HCT116 (cell line): Measurements from ENCODE around the gene FKBP10. TPM values are rescaled to one million over a fixed set of nuclear protein-coding genes. Genes with fewer than 3 reads are reported as not detected.

ENCODE experiments used
- ATAC-seq: fragments of 200-7000 bp; cut with Tn5 transposase; 2 replicates; pipeline ENCODE4 v1.9.1; 2020; ENCODE audit warnings: mild to moderate bottlenecking, moderate library complexity
- BruUV-seq: library from RNA; stranded (reverse); fragments of 400-500 nt; replicated peaks from 2 replicates; lab custom pipeline; 2021; lab: Mats Ljungman, UMichigan
- CTCF ChIA-PET: fragments of 300-600 bp; sonication (Branson Sonifier 250); formaldehyde crosslinking; loops from one replicate; lab custom pipeline; 2021; ENCODE audit warnings: antibody characterized with exemption; lab: Charles Lee
- POLR2A ChIA-PET: fragments of 300-600, 350-600 bp; sonication (Branson Sonifier 250); formaldehyde crosslinking; loops from one replicate; lab custom pipeline; 2021; ENCODE audit warnings: antibody characterized with exemption; lab: Charles Lee
- RAD21 ChIA-PET, 2 experiments: fragments of 300-600 bp; sonication (Branson Sonifier 250); formaldehyde crosslinking; loops; one replicate each; lab custom pipeline; 2023; ENCODE audit warnings: low total read pairs in 2 of 2; ENCODE audit not compliant: uncharacterized antibody in 2 of 2, unreplicated experiment in 2 of 2, low non-redundant PET in 1 of 2; lab: Charles Lee
- DNase-seq: peaks from one replicate; pipeline ENCODE4 v3.0.0-alpha.2; 2010; ENCODE audit warnings: low read depth, low spot score
- H2AFZ ChIP-seq: fragments of 200-600 bp; shearing (Covaris generic), sonication (generic); 2 replicates; pipeline ENCODE4 v1.6.1; 2017; ENCODE audit warnings: low read depth, mixed run types, mixed read lengths, antibody characterized with exemption, low read length; ENCODE audit not compliant: poor library complexity, severe bottlenecking
- H3K27ac ChIP-seq: 2 replicates; pipeline ENCODE4 v1.5.1; 2012; ENCODE audit warnings: low read depth, low read length
- H3K27me3 ChIP-seq: fragments of 200-600 bp; sonication (generic); 2 replicates; pipeline ENCODE4 v1.6.1; 2016; ENCODE audit warnings: mixed run types, low read length, mixed read lengths; ENCODE audit not compliant: insufficient read depth
- H3K36me3 ChIP-seq, 2 experiments: fragments of 200-500 bp in 1 of 2; fragments of 200-600 bp in 1 of 2; sonication (Bioruptor generic) in 1 of 2; sonication (generic) in 1 of 2; 2 replicates each; pipeline versions ENCODE4 v1.5.1 to v1.6.1; 2014 to 2016; ENCODE audit warnings: low read length in 2 of 2, inconsistent platforms in 1 of 2, mixed read lengths in 1 of 2, mixed run types in 1 of 2; ENCODE audit not compliant: insufficient read depth in 2 of 2, control insufficient read depth in 1 of 2
- H3K4me1 ChIP-seq, 2 experiments: fragments of 200-600 bp in 1 of 2; sonication (generic) in 1 of 2; 2 replicates each; pipeline versions ENCODE4 v1.5.1 to v1.6.1; 2012 to 2017; ENCODE audit warnings: low read length in 2 of 2, inconsistent platforms in 1 of 2, mild to moderate bottlenecking in 1 of 2, mixed read lengths in 1 of 2, mixed run types in 1 of 2, moderate library complexity in 1 of 2; ENCODE audit not compliant: insufficient read depth in 2 of 2, control insufficient read depth in 1 of 2
- H3K4me2 ChIP-seq: fragments of 200-600 bp; sonication (generic); 2 replicates; pipeline ENCODE4 v1.6.1; 2017; ENCODE audit warnings: mixed run types, low read length, mixed read lengths
- H3K4me3 ChIP-seq, 2 experiments: fragments of 200-600 bp in 1 of 2; sonication (generic) in 1 of 2; replicated peaks in 1 of 2; 2 replicates each; pipeline ENCODE4 v1.5.1; 2011 to 2016; ENCODE audit warnings: low read length in 2 of 2, control low read depth in 1 of 2, low read depth in 1 of 2, mild to moderate bottlenecking in 1 of 2, mixed read lengths in 1 of 2, mixed run types in 1 of 2
- H3K79me2 ChIP-seq: fragments of 200-600 bp; sonication (generic); 2 replicates; pipeline ENCODE4 v1.6.1; 2017; ENCODE audit warnings: mild to moderate bottlenecking, mixed run types, low read length, moderate library complexity, mixed read lengths; ENCODE audit not compliant: insufficient read depth
- H3K9ac ChIP-seq: fragments of 200-600 bp; sonication (generic); 2 replicates; pipeline ENCODE4 v1.6.1; 2016; ENCODE audit warnings: low read length, mixed read lengths
- H3K9me2 ChIP-seq: fragments of 200-600 bp; sonication (generic), shearing (Covaris generic); 2 replicates; pipeline ENCODE4 v1.6.1; 2017; ENCODE audit warnings: mixed run types, mild to moderate bottlenecking, moderate library complexity; ENCODE audit not compliant: insufficient read depth
- H3K9me3 ChIP-seq, 2 experiments: fragments of 200-500 bp in 1 of 2; fragments of 200-600 bp in 1 of 2; sonication (Bioruptor generic) in 1 of 2; sonication (generic) in 1 of 2; 2 replicates each; pipeline ENCODE4 v1.6.1; 2014 to 2017; ENCODE audit warnings: low read length in 2 of 2, mixed read lengths in 2 of 2, inconsistent platforms in 1 of 2, low read depth in 1 of 2, mild to moderate bottlenecking in 1 of 2, mixed run types in 1 of 2, moderate library complexity in 1 of 2; ENCODE audit not compliant: control insufficient read depth in 1 of 2, insufficient read depth in 1 of 2
- H4K20me1 ChIP-seq: fragments of 200-600 bp; sonication (generic), shearing (Covaris generic); 2 replicates; pipeline ENCODE4 v1.6.1; 2017; ENCODE audit warnings: mixed run types, mild to moderate bottlenecking, moderate library complexity; ENCODE audit not compliant: insufficient read depth
- CBX3 ChIP-seq: IDR thresholded peaks from 2 replicates; pipeline ENCODE4 v1.6.1; 2012; ENCODE audit warnings: low read depth
- EGR1 ChIP-seq: IDR thresholded peaks from 2 replicates; pipeline ENCODE4 v1.6.1; 2012; ENCODE audit warnings: low read depth
- ELF1 ChIP-seq: IDR thresholded peaks from 2 replicates; pipeline ENCODE4 v1.6.1; 2012; ENCODE audit warnings: low read depth, borderline replicate concordance
- EZH2 ChIP-seq: fragments of 200-600 bp; sonication (generic); IDR thresholded peaks from 2 replicates; pipeline ENCODE4 v1.6.1; 2017; ENCODE audit warnings: antibody characterized with exemption, mixed run types
- EZH2phosphoT487 ChIP-seq: fragments of 200-600 bp; IDR thresholded peaks from 2 replicates; pipeline ENCODE4 v1.6.1; 2018; ENCODE audit warnings: antibody characterized with exemption, borderline replicate concordance
- POLR2A ChIP-seq: IDR thresholded peaks from 2 replicates; pipeline ENCODE4 v1.7.0; 2011; ENCODE audit warnings: borderline replicate concordance; ENCODE audit not compliant: insufficient read depth, insufficient read length; ENCODE audit errors: extremely low read depth
- POLR2AphosphoS5 ChIP-seq: IDR thresholded peaks from 2 replicates; pipeline ENCODE4 v1.6.1; 2011; ENCODE audit warnings: mild to moderate bottlenecking, low read depth, low read length, moderate library complexity
- RAD21 ChIP-seq: IDR thresholded peaks from 2 replicates; pipeline ENCODE4 v1.6.1; 2012; ENCODE audit warnings: low read depth, mild to moderate bottlenecking
- SIN3A ChIP-seq: IDR thresholded peaks from 2 replicates; pipeline ENCODE4 v1.6.1; 2012; ENCODE audit warnings: low read depth
- SP1 ChIP-seq: IDR thresholded peaks from 2 replicates; pipeline ENCODE4 v1.6.1; 2012; ENCODE audit warnings: low read depth
- SRF ChIP-seq: IDR thresholded peaks from 2 replicates; pipeline ENCODE4 v1.6.1; 2012; ENCODE audit warnings: low read depth
- TCF7L2 ChIP-seq: IDR thresholded peaks from 2 replicates; pipeline ENCODE4 v1.7.0; 2011; ENCODE audit warnings: borderline replicate concordance, inconsistent platforms; ENCODE audit not compliant: insufficient read depth, insufficient read length; ENCODE audit errors: extremely low read depth
- ZFX ChIP-seq: fragments of 450-650 bp; IDR thresholded peaks from 2 replicates; pipeline ENCODE4 v1.6.1; 2017
- ZNF274 ChIP-seq: fragments of 200-500 bp; sonication (Bioruptor generic); IDR thresholded peaks from 2 replicates; pipeline ENCODE4 v1.6.1; 2014; ENCODE audit warnings: mild to moderate bottlenecking, low read depth, low read length, inconsistent platforms
- intact Hi-C: fragments of 100-400 bp; cut with micrococcal nuclease; formaldehyde crosslinking; loops from 2 replicates; pipeline ENCODE4 v1.10.0; 2022
- total RNA-seq: library from RNA; stranded (reverse); gene quantifications from one replicate; pipeline ENCODE4 v1.2.1, GENCODE V29; 2021; ENCODE audit not compliant: unreplicated experiment
- TF ChIP-seq, protein P1 (sequence below): IDR thresholded peaks from 2 replicates; pipeline ENCODE4 v1.6.1; 2012; ENCODE audit warnings: low read depth
- TF ChIP-seq, protein P2 (sequence below): IDR thresholded peaks from 2 replicates; pipeline ENCODE4 v1.6.1; 2011; ENCODE audit warnings: mild to moderate bottlenecking, low read length, moderate library complexity; ENCODE audit not compliant: insufficient replicate concordance; ENCODE audit errors: extremely low read depth
- TF ChIP-seq, protein P3 (sequence below), 3 experiments: fragments of 200-600 bp in 1 of 3; sonication (generic) in 1 of 3; IDR thresholded peaks in 2 of 3; conservative IDR thresholded peaks in 1 of 3; 2 replicates each; pipeline ENCODE4 v1.5.1; 2012 to 2017; ENCODE audit warnings: low read depth in 2 of 3, low read length in 2 of 3, antibody characterized with exemption in 1 of 3, borderline replicate concordance in 1 of 3, control low read depth in 1 of 3, mild to moderate bottlenecking in 1 of 3, mixed read lengths in 1 of 3, mixed run types in 1 of 3, moderate library complexity in 1 of 3; ENCODE audit not compliant: insufficient read depth in 1 of 3
- TF ChIP-seq, protein P4 (sequence below): IDR thresholded peaks from 2 replicates; pipeline ENCODE4 v1.6.1; 2012
- TF ChIP-seq, protein P5 (sequence below): IDR thresholded peaks from 2 replicates; pipeline ENCODE4 v1.6.1; 2012

The FKBP10 gene
- total RNA-seq, 1 experiment from 2014 or later, result 78.5 TPM

DNA sequence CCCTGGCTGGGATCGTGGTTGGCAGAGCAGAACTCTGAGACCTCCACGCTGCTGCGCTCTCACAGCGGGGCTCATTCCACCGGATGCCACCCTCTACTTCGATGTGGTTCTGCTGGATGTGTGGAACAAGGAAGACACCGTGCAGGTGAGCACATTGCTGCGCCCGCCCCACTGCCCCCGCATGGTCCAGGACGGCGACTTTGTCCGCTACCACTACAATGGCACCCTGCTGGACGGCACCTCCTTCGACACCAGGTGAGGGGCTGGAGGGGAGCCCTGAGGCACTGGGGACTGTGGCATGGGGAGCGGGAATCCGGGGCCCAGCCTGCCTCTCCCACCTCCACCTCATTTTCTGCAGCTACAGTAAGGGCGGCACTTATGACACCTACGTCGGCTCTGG, 5.2 kb downstream of the FKBP10 start:
- BruUV-seq, result no TSS peak
- H3K4me3 ChIP-seq, result no peak overlapping the region
- no peak overlapping the region for H3K27ac ChIP-seq
- H3K9me3 ChIP-seq, result no peaks in the 10 kb centered on the region
- H3K9ac ChIP-seq, result no peak overlapping the region
- H3K79me2 ChIP-seq, result peaks cover 19% of the 10 kb centered on the region; the same call in 1 of the 2 replicates
- H3K9me2 ChIP-seq, result no peaks in the 10 kb centered on the region
- DNase-seq, result no peak
- H3K4me2 ChIP-seq, result no peak overlapping the region
- POLR2A ChIA-PET, result no interaction called here
- RAD21 ChIA-PET, result no interaction called here
- H2AFZ ChIP-seq, result no peak overlapping the region
- CTCF ChIA-PET, result no interaction called here
- intact Hi-C loops, result no loop called here
- peaks cover 2 to 8% of the 10 kb centered on the region in 2 experiments; a peak in 2 of 4 replicates for H3K4me1 ChIP-seq
- TF ChIP-seq, protein P1, sequence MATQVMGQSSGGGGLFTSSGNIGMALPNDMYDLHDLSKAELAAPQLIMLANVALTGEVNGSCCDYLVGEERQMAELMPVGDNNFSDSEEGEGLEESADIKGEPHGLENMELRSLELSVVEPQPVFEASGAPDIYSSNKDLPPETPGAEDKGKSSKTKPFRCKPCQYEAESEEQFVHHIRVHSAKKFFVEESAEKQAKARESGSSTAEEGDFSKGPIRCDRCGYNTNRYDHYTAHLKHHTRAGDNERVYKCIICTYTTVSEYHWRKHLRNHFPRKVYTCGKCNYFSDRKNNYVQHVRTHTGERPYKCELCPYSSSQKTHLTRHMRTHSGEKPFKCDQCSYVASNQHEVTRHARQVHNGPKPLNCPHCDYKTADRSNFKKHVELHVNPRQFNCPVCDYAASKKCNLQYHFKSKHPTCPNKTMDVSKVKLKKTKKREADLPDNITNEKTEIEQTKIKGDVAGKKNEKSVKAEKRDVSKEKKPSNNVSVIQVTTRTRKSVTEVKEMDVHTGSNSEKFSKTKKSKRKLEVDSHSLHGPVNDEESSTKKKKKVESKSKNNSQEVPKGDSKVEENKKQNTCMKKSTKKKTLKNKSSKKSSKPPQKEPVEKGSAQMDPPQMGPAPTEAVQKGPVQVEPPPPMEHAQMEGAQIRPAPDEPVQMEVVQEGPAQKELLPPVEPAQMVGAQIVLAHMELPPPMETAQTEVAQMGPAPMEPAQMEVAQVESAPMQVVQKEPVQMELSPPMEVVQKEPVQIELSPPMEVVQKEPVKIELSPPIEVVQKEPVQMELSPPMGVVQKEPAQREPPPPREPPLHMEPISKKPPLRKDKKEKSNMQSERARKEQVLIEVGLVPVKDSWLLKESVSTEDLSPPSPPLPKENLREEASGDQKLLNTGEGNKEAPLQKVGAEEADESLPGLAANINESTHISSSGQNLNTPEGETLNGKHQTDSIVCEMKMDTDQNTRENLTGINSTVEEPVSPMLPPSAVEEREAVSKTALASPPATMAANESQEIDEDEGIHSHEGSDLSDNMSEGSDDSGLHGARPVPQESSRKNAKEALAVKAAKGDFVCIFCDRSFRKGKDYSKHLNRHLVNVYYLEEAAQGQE, result no peak
- TF ChIP-seq RAD21, result no peak
- no peak for TF ChIP-seq TCF7L2
- TF ChIP-seq, protein P2, sequence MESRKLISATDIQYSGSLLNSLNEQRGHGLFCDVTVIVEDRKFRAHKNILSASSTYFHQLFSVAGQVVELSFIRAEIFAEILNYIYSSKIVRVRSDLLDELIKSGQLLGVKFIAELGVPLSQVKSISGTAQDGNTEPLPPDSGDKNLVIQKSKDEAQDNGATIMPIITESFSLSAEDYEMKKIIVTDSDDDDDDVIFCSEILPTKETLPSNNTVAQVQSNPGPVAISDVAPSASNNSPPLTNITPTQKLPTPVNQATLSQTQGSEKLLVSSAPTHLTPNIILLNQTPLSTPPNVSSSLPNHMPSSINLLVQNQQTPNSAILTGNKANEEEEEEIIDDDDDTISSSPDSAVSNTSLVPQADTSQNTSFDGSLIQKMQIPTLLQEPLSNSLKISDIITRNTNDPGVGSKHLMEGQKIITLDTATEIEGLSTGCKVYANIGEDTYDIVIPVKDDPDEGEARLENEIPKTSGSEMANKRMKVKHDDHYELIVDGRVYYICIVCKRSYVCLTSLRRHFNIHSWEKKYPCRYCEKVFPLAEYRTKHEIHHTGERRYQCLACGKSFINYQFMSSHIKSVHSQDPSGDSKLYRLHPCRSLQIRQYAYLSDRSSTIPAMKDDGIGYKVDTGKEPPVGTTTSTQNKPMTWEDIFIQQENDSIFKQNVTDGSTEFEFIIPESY, result no peak
- no peak for TF ChIP-seq ZNF274
- no peak for TF ChIP-seq POLR2A
- TF ChIP-seq SIN3A, result no peak
- no peak for TF ChIP-seq EGR1
- TF ChIP-seq CBX3, result no peak
- no peak for TF ChIP-seq ELF1
- TF ChIP-seq, protein P3, sequence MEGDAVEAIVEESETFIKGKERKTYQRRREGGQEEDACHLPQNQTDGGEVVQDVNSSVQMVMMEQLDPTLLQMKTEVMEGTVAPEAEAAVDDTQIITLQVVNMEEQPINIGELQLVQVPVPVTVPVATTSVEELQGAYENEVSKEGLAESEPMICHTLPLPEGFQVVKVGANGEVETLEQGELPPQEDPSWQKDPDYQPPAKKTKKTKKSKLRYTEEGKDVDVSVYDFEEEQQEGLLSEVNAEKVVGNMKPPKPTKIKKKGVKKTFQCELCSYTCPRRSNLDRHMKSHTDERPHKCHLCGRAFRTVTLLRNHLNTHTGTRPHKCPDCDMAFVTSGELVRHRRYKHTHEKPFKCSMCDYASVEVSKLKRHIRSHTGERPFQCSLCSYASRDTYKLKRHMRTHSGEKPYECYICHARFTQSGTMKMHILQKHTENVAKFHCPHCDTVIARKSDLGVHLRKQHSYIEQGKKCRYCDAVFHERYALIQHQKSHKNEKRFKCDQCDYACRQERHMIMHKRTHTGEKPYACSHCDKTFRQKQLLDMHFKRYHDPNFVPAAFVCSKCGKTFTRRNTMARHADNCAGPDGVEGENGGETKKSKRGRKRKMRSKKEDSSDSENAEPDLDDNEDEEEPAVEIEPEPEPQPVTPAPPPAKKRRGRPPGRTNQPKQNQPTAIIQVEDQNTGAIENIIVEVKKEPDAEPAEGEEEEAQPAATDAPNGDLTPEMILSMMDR (IDR thresholded peaks at IDR 0.05 in 2 of 3, conservative IDR thresholded peaks at IDR 0.05 in 1 of 3; ENCODE audit: borderline replicate concordance in 1 of 3, insufficient read depth in 1 of 3, low read depth in 2 of 3, low read length in 2 of 3), result no peak
- no peak for TF ChIP-seq SRF
- TF ChIP-seq, protein P4, sequence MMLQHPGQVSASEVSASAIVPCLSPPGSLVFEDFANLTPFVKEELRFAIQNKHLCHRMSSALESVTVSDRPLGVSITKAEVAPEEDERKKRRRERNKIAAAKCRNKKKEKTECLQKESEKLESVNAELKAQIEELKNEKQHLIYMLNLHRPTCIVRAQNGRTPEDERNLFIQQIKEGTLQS, result no peak
- TF ChIP-seq POLR2AphosphoS5, result no peak
- no peak for TF ChIP-seq ZFX
- TF ChIP-seq, protein P5, sequence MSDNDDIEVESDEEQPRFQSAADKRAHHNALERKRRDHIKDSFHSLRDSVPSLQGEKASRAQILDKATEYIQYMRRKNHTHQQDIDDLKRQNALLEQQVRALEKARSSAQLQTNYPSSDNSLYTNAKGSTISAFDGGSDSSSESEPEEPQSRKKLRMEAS, result no peak
- no peak for TF ChIP-seq EZH2
- no peak for TF ChIP-seq SP1
- TF ChIP-seq EZH2phosphoT487, result no peak
- H3K36me3 ChIP-seq, result no peaks in the 10 kb centered on the region; a peak in 1 of 4 replicates
- no peaks in the 10 kb centered on the region for H4K20me1 ChIP-seq
- no peak for ATAC-seq
- H3K27me3 ChIP-seq, result no peaks in the 10 kb centered on the region
